NB4 (cell line): ENCODE measurements around the gene TBC1D22A.

Experiments used
- MYC ChIP-seq: IDR thresholded peaks from 2 replicates; pipeline ENCODE4 v1.6.1; 2011; ENCODE audit warnings: low read depth, low read length
- POLR2A ChIP-seq: IDR thresholded peaks from 2 replicates; pipeline ENCODE4 v1.6.1; 2011; ENCODE audit warnings: mild to moderate bottlenecking; ENCODE audit not compliant: insufficient read length; ENCODE audit errors: extremely low read depth
- TF ChIP-seq, protein P1 (sequence below): IDR thresholded peaks from one replicate; pipeline ENCODE4 v1.5.1; 2012; ENCODE audit warnings: low read depth, low read length
- TF ChIP-seq, protein P2 (sequence below): IDR thresholded peaks from 2 replicates; pipeline ENCODE4 v1.6.1; 2011; ENCODE audit warnings: low read depth, low read length

DNA sequence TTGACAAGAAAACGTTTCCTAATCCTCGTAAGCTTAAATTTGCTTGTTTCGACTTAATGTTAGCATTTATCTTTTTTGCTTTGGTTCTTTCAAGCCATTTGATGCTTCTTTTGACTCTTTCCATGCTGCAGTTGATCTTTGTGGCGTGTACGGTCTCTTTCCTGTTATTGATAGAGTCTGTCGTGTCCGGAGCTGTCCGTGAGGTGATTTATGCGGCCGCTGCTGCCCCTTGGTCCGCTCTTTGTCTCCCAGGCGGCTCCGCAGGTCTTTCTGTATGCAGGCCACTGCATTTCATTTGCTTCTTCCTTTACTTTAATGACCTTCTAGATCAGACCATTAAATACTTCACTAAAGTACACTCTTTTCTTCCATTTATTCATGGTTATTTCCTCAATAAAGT lies 50.3 kb downstream of the TBC1D22A start:
- TF ChIP-seq, protein P1, sequence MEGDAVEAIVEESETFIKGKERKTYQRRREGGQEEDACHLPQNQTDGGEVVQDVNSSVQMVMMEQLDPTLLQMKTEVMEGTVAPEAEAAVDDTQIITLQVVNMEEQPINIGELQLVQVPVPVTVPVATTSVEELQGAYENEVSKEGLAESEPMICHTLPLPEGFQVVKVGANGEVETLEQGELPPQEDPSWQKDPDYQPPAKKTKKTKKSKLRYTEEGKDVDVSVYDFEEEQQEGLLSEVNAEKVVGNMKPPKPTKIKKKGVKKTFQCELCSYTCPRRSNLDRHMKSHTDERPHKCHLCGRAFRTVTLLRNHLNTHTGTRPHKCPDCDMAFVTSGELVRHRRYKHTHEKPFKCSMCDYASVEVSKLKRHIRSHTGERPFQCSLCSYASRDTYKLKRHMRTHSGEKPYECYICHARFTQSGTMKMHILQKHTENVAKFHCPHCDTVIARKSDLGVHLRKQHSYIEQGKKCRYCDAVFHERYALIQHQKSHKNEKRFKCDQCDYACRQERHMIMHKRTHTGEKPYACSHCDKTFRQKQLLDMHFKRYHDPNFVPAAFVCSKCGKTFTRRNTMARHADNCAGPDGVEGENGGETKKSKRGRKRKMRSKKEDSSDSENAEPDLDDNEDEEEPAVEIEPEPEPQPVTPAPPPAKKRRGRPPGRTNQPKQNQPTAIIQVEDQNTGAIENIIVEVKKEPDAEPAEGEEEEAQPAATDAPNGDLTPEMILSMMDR = no peak
- no peak for TF ChIP-seq POLR2A
- TF ChIP-seq, protein P2, sequence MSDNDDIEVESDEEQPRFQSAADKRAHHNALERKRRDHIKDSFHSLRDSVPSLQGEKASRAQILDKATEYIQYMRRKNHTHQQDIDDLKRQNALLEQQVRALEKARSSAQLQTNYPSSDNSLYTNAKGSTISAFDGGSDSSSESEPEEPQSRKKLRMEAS = no peak
- no peak for TF ChIP-seq MYC
